HG03521 (cell line): ENCODE measurements around the gene UNK.
"Not testable (repeated sequence)": the region's sequence is repeated elsewhere in the genome, so short reads cannot be mapped to it uniquely, and the experiment has no call there.

Experiments
- ATAC-seq: cut with Tn5 transposase; IDR thresholded peaks from one replicate; pipeline ENCODE4 v1.9.1; 2021; ENCODE audit warnings: mild to moderate bottlenecking, moderate library complexity; ENCODE audit not compliant: unreplicated experiment

Gene UNK

GRCh38 chr17:75753514-75754377 is 30.9 kb upstream of the UNK start:
- ATAC-seq, result peak; percentile 53

GRCh38 chr17:75754378-75755204 is 30.0 kb upstream of the UNK start:
- ATAC-seq, result no peak

- no peak for ATAC-seq
Observed at GRCh38 chr17:75755205-75755901, 29.3 kb upstream of the UNK start.

- no peak for ATAC-seq
Observed at GRCh38 chr17:75755990-75756389, 28.6 kb upstream of the UNK start.

GRCh38 chr17:75756451-75757085 is 28.0 kb upstream of the UNK start:
- ATAC-seq, result no peak

GRCh38 chr17:75757086-75757681 is 27.4 kb upstream of the UNK start:
- ATAC-seq, result no peak

GRCh38 chr17:75758131-75758905 is 26.3 kb upstream of the UNK start:
- ATAC-seq, result no peak

GRCh38 chr17:75759457-75759856 is 25.1 kb upstream of the UNK start:
- no peak for ATAC-seq

GRCh38 chr17:75759978-75760640 is 24.5 kb upstream of the UNK start:
- ATAC-seq, result not testable (repeated sequence)

- no peak for ATAC-seq
Observed at GRCh38 chr17:75762513-75763268, 21.9 kb upstream of the UNK start.

GRCh38 chr17:75763269-75763607 is 21.4 kb upstream of the UNK start:
- no peak for ATAC-seq

GRCh38 chr17:75763613-75764416 is 20.8 kb upstream of the UNK start:
- no peak for ATAC-seq

- no peak for ATAC-seq
Observed at GRCh38 chr17:75764417-75764710, 20.2 kb upstream of the UNK start.

GRCh38 chr17:75764711-75765421 is 19.7 kb upstream of the UNK start, which contains the start of gene GALK1:
Gene GALK1 (minus strand): TSS chr17:75765192. CDS start chr17:75765136, 56 bp downstream.
- ATAC-seq, result peak; percentile 61

- no peak for ATAC-seq
Observed at GRCh38 chr17:75765981-75766380, 18.6 kb upstream of the UNK start.

GRCh38 chr17:75767881-75768280 is 16.7 kb upstream of the UNK start:
- no peak for ATAC-seq

- no peak for ATAC-seq
Observed at GRCh38 chr17:75769536-75769935, 15.1 kb upstream of the UNK start.
